Activated T-helper 9 cell treated with anti-CD3 and anti-CD28 coated beads, Interleukin-2, amount 50 U/mL, for 16 hours (primary cell): ENCODE results near the gene SEMA6C.
A peak's percentile ranks its signal among the peaks of the same experiment; 100 is the strongest.

ENCODE experiments used
- DNase-seq: peaks from one replicate; pipeline ENCODE4 v3.0.0-alpha.2; 2020; ENCODE audit warnings: low read depth

The SEMA6C gene

GRCh38 chr1:151159373-151159772, 12.9 kb upstream of the SEMA6C start:
- no peak for DNase-seq

- no peak for DNase-seq
These were observed 12.4 kb upstream of the SEMA6C start for GRCh38 chr1:151158751-151159251.

- DNase-seq: no peak
These were observed 11.9 kb upstream of the SEMA6C start for GRCh38 chr1:151158326-151158725.

DNA sequence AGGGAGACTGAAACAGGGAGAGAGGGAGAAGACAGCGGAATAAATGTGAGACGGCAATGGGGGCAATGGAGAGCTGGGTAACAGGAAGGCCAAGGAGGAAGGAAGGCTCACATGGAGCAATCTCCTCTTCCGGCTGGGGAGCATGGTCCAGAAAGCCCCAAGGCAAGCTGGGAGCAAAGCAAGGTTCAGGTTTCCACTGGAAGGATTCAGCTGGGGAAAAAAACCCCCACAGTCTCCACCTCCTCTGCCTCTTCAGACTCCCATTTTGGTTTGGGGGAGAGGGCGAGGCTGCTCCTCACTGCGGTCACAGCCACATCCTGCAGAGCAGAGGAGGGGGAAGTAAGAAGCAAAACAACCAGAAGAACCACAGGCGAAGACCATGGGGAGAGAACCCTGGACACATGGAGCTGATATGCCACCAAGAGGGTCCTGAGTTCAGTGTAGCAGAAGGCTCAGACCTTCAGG, 10.7 kb upstream of the SEMA6C start:
- DNase-seq: peak; percentile 31

GRCh38 chr1:151156515-151156819, 10.0 kb upstream of the SEMA6C start, which contains the start of gene TNFAIP8L2:
TNFAIP8L2 (plus strand) TSS chr1:151156649; CDS start chr1:151158698, 2,049 bp downstream.
- peak; percentile 57 for DNase-seq

GRCh38 chr1:151147665-151148064, 1.2 kb upstream of the SEMA6C start:
- DNase-seq: no peak

- DNase-seq: no peak
These were observed 687 bp upstream of the SEMA6C start for GRCh38 chr1:151147132-151147503.

DNA sequence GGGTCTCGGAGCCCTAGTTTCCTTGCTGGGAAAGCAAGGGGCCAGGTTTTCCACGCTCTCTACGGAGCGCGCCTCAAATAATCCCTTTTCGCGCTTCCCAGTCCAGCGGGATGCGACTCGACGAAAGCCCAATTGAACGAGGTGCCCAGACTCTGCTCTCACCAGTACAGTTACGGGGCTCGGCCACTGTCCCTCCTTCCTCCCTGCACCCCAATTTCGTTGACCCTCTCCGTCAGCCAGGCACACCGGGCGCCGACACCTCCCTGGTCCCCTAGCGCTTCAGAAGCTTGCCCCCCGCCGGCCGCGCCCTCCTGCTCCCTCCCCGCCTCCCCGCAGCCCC, 389 bp downstream of the SEMA6C start:
- DNase-seq: no peak

DNA sequence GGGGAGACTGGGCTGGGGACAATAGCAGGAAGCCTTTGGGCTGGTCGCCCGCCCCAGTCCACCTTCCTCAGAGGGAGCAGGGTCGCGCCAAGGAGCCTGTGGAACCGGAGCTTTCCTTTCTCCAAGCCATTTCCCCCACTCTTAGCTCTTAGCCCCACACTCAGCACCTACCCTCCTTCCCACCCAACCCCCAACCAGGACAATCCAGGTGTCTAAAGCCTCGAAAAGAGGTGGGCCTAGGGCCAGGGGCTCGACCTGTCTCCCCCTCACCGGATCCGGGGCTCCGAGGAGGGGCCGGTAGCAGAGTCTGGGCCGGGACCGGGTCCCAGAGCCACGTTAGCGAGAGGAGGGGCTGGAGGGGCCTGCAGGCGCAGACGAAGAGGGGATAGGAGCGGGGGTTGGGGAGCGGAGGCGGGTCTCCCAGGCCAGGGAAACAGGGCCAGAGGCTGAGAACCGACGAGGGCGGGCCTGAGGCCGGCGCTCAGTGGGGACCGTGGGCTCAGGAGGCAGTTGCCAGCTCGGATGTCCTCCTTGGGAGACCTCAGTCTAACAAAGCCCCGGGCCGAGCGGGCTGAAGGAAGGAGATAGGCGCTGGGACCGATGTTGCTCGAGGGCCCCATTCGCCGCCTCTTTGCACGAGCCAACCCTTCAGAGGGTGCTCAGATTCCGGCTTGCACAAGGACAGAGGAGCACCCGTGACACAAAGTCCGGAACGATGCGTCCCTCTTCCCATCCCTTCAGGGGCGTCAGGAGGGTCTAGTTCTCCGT, 943 bp downstream of the SEMA6C start:
- DNase-seq: no peak

GRCh38 chr1:151144474-151145303, 1.7 kb downstream of the SEMA6C start:
- no peak for DNase-seq

GRCh38 chr1:151143986-151144385, 2.4 kb downstream of the SEMA6C start:
- DNase-seq: no peak

DNA sequence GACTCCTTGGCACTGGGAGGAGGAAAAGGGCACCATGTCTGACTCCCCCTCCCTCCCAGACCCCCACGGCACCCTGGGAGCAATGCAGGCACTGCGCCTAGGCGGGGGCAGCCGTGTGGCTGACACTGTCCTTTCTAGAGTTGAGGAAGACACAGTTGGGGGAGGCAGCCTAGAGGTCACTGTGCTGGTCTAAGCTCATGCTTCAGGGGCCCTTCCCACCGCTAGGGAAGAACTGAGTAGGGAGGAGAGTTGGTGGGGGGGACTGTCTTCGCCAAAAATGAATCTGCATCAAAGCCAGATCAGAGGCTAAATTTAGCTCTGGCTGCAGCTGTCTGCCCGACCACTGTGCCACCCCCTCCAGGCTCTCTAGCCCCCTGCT, 3.4 kb downstream of the SEMA6C start:
- no peak for DNase-seq

DNA sequence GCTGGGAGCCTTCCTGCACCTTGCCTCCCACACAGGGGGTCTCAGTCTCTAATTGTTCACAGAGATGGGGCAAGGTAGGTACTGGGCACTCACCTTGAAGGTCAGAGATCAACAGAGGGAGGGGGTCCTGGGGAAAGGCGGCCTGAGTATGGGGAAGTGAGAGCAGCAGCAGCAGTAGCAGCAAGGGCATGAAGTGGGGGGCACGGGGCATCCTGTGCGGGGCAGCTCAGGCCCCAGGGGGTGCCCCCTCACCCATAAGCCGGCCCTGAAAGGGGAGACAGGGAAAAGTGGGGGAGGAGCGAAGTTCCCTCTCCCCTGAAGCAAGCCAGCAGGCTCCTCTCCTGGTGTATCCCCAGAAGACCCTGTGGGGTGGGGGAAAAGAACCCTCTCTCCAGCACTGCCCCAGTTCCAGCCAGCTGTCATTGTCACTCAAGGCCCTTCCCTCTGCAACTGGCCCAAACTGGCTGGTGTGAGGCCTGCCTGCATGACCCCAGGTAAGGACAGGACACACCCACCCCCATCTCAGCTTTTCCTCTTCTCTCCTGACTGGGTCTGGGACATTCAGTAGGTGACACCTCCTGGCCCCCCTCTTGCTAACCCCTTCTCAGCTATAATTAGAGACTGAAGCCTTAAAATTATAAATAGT, 3.9 kb downstream of the SEMA6C start:
- no peak for DNase-seq

GRCh38 chr1:151137789-151138188, 8.6 kb downstream of the SEMA6C start:
- no peak for DNase-seq

DNA sequence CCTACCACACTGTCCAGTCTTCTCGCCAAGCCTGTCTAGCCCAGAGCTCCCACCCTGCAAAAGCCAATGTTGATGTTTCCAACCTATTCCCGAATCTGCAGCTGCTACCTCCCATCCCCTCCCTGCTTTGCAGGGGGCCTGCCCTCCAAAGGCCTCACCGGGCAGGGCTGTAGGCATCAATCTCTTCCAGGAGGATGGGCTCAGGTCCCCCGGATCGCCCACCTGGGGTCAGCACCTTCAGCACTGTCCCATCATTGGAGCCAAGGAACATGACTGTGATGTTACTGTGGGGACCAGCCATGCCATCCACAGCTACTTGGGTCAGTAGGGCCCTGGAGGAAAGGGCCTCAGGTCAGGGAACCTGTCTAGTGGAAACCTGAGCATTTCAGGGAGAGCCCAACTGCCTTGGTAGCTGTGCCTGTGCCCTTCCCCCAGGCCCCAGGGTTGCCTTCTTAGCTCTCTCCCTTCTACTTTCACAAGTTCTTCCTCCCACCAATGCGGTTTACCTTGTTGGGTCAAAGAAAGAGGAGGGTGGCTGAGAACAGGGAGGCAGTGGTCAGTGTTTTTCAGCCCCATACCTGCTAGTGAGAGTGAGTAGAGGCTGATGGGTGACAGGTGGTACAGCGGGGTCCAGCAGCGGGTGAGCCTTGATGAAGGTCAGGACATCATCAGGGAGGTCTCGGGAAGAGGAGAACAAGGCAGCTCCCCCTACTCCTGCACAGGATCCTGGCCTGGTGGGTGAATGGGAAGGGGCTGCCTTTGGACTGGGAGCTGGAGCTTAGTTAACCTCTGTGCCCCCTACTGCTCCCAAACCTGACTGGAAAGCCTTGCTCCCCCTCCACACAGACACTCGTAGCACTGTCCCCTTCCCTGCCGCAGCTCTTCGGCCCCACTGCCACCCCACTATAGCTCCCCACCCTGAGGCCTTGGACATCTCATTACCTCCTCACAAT, 10.7 kb downstream of the SEMA6C start:
- no peak for DNase-seq

DNA sequence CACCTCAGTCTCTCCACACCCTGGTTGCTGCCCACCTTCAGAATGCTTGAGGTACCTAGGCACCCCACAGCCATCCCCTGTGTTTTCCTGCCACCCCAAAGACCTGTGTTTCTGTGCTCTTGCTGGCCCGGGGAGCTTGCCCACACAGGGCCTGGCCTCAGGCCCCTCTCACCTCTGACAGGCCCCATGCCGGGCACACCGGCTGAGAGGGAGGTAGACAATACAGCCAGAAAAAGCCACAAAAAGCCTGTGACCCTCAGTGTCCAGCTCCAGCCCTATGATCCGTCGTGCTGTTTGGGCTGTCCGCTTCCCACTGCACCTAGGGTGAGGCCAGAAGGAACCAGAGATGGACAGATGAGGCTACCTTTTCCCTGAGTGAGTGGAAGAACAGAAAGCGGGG, 11.4 kb downstream of the SEMA6C start:
- no peak for DNase-seq

DNA sequence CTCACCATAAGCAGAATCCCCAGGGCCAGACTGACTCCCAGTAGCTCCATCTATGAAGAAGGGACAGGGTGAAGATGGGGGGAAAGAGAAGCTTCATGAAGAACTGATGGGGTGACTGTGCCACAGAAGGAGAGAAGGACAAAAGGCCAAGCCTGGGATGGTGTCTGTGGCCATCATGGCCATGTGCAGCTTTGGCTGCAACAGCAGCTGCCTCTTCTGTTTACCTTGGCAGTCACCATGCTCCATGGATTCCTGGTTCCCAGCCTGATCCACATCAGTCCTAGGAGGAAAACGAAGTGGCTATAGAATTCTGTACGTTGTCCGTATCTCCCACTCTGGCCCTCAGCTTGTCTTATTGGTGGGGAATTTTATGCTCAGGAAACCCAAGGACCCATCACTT, 12.0 kb downstream of the SEMA6C start:
- no peak for DNase-seq

GRCh38 chr1:151133018-151133806, 13.2 kb downstream of the SEMA6C start:
- no peak for DNase-seq

DNA sequence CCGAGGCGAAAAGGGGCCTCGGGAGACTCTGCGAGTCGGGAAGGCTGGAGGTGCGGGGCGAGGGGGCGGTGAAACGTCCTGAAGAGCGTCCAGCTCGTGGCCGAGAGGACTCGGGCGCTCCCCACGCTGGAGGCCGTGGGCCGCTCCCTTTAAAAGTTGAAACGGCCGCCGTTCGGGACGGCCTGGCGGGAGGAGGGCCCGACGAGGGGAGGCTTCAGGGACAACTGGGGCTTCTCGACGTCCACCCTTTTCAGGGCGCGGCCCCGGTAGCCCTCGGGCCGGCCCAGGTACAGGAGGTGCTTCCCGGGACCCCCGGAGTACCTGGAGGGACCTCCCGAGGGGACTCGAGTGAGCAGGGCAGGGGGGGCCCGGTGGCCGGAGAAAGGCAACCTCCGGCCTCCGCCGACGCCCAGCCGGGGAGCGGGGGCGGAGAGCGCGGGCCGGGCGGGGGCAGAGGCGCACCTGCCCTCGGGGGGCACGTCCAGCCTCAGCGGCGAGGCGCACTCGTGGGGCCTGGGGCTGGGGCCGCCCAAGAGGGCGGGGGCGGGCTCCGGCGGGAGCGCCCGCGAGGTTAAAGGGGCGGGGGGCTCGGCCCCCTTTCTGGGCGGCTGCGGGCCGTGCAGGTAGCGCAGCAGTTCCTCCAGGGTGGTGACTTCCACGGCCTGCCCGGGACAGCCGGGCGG, 14.0 kb downstream of the SEMA6C start:
- DNase-seq: no peak

DNA sequence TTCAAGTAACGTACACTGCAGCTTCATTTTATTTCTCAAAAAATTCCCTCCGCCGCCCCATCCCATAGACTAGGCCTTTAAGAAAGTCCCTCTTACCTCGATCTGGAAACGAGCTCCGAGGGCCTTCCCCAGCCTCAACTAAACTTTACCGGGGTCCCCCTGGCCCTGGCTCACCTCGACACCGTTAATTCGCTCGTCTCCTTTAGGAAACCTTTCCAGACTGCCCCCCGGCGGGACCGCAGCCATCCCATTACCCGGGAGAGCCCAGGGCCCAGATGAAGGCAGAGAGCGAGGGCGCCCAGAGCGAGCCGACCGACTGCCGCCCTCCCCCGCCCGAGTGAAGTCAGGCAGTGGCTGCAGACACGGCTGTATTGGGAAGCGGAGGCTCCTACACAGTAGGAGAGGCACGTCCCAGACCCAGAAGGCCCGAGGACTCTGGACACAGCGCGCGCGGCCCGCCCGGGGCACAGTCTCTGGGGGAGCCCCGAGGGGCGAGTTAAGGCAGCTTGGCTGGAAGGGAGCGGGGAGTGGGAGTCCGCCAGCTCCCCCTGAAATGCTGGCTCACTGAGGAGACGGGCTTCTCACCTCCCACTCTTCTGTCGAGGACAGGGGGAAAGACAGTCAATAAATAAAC, 14.6 kb downstream of the SEMA6C start:
- no peak for DNase-seq
